ENCODE data around the gene CREB5.

GRCh38 chr7:28703037-28703765 lies 290.9 kb downstream of the CREB5 start:
- no peak for TF ChIP-seq CTCF (conservative IDR thresholded peaks at IDR 0.05; ENCODE audit: low read length)
- no peak for TF ChIP-seq EZH2phosphoT487 (IDR thresholded peaks at IDR 0.05; ENCODE audit: borderline replicate concordance)

Measured in Loucy (cell line).